ENCODE results near the gene SUPT7L.
A peak's percentile ranks its signal among the peaks of the same experiment; 100 is the strongest.

SUPT7L gene, protein sequence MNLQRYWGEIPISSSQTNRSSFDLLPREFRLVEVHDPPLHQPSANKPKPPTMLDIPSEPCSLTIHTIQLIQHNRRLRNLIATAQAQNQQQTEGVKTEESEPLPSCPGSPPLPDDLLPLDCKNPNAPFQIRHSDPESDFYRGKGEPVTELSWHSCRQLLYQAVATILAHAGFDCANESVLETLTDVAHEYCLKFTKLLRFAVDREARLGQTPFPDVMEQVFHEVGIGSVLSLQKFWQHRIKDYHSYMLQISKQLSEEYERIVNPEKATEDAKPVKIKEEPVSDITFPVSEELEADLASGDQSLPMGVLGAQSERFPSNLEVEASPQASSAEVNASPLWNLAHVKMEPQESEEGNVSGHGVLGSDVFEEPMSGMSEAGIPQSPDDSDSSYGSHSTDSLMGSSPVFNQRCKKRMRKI

GRCh38 chr2:27663285-27664153 is at the start of gene SUPT7L, which contains the start of gene SLC4A1AP:
SUPT7L (minus strand) TSS chr2:27663614; CDS start chr2:27662192, 1,422 bp downstream.
SLC4A1AP (plus strand) TSS chr2:27663889; CDS start chr2:27663915, 26 bp downstream.
- DNase-seq (ENCODE audit: low read depth, low spot score), result peak; percentile 94

DNA sequence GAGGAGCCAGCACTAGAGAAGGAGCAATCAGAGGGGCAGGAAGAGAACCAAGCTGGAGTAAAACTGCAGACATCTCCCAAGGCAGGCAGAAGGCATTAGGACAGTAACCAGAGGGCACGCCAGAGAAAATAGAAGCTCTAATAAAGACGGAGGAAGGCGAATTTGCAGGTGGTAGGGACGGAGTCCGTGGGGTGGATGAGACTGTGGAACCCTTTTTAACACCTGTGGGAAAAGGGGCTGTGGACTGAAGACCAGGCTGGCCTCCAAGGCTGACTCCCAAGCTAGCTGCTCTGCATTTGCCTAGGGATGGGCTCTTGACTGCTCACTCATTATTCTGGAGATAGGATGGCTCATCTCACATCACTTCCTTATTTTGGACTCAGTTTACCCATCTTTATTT is 49.8 kb upstream of the SUPT7L start:
- DNase-seq (ENCODE audit: low read depth, low spot score), result no peak

DNA sequence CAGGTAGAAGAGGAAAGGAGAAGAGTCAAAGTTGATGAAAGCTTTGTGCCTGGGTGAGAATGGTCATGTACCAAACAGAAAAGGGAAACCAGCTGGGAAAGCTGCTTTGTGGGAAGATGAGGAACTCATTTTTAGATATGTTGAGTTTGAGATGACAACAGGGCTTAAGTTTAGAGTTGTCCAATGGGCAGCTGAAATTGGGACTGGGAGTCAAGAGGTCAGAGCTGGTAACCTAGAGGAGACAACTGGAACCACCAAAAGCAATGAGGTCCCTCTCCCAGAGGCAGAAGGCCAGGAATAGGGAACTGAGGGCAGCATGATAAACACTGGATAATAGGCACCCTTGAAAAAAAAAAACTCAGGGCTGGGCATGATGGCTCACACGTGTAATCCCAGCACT is 49.1 kb upstream of the SUPT7L start:
- DNase-seq (ENCODE audit: low read depth, low spot score), result no peak

DNA sequence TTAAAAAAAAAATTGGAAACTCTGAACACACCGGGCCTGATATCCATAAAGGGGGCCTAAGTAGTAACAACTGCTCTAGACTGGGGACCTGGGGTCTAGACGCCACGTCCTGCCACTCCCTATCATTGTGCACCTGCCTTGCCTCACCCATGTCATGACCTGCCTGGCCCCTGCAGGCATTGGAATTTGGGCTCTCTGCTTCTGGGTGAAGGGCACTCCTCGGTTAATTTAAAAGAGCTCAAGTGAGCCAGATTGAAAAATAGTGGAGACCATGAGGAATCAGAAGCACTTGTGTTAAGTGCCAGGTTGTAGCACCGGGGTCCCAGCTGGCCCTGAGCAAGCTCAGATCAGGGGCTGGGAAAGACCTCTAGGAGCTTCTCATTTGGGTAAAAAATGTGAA is 48.4 kb upstream of the SUPT7L start:
- no peak for DNase-seq (ENCODE audit: low read depth, low spot score)

DNA sequence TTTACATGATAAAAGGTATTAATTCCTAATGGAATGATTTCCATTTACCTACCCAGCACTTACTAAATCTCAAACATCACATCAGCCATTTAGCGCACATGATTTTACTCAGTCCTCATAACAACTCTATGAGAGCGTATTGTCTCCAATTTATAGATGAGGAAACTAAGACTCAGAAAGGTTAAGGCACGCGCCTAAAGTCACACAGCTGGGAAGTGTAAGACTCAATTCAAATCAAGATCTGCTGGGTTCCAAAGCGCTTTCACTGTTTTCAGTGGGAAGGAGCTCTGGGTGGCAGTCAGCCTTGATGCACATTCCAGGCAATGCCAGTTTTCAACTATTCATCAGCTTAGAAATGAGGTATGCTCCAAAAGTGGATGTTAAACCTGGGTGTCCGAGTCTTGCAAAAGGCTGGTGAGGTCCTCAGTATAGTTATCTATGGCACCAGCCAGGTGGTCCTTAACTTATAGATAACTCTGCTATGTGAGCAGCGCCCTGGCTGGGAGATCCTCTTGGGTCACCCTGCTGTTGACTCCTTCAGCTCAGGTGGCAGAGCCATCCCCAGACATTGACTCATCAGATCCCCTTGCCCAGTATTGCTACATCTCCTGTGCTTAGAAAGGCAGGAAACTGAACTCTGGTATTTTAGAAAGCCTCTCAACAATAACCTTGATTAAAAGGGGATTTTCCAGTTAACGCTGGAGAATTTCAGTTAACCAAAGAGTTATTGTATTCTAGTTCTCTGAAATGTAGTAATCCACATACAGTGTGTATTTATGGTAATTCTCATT is 47.4 kb upstream of the SUPT7L start:
- DNase-seq (ENCODE audit: low read depth, low spot score), result no peak

DNA sequence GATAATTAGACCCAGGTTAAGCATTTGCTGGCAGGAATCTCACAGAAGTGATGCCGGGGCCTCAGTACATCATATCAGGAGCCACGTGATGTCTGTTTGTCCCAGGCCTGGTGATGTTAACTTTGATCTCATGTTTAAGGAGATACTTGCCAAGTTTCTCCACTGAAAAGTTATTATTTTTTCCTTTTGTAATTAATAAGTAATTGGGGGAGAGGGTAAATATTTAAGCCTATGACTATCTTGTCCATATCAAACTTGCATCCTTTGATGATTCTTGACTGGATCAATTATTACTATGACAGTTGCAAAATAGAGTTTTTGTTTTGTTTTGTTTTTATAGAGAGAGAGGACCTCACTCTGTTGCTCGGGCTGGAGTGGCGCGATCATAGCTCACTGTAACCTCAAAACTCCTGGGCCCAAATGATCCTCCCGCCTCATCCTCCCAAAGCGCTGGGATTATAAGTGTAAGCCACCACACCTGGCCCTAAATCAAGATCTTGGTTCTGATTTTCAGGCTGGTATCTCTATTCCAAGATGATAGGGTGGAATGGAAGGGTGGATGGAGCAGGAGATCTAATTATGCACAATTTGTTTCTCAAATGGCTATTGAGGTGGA is 46.7 kb upstream of the SUPT7L start:
- DNase-seq (ENCODE audit: low read depth, low spot score), result no peak

DNA sequence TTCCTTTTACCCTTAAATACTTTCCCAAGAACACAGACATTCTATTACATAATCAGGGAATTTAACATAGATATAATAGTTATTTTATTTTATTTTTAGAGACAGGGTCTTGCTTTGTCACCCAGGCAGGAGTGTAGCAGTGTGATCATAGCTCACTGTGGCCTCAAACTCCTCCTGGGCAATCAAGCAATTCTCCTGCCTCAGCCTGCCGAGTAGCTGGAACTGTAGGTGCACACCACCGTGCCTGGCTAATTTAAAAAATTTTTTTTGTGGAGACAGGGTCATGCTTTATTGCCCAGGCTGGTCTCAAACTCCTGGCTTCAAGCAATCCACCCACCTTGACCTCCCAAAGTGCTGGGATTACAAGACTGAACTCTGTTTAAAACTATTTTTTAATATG is 45.9 kb upstream of the SUPT7L start:
- no peak for DNase-seq (ENCODE audit: low read depth, low spot score)

DNA sequence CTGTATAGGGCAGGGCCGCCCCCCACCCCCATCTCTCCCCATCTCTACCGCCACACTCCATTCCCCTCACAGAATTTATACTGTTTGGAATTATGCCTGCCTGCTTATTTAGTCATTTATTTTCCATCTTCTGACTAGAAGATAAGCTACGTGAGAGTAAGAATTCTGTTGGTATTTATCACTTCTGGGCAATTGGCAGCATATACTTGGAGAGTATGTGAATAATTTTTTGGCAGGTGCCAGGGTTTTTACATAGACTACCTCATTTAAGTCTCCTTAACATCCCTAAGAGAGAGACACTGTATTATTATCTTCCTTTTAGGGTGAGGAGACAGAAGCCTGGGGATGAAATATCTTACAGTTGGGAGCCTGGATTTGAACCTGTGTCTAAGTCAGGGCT is 45.3 kb upstream of the SUPT7L start:
- no peak for DNase-seq (ENCODE audit: low read depth, low spot score)

DNA sequence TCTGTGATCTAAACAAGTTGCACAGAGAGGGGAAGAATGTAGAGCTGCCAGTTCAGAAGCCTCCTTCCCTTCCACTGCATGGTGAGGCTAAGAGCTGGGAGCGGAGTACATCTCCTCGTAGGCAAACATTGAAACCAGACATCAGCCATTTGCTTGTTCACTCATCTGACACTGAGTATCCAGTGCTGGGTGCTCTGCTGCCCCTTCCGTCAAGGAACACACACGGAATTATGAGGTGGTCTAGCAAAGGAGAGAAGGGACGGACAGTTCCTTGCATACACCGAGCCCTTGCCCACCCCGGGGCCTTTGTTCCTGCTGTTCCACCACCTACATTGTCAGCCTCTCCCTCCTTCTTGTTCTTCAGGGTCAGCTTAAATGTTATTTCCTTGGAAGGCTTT is 44.8 kb upstream of the SUPT7L start:
- DNase-seq (ENCODE audit: low read depth, low spot score), result no peak

DNA sequence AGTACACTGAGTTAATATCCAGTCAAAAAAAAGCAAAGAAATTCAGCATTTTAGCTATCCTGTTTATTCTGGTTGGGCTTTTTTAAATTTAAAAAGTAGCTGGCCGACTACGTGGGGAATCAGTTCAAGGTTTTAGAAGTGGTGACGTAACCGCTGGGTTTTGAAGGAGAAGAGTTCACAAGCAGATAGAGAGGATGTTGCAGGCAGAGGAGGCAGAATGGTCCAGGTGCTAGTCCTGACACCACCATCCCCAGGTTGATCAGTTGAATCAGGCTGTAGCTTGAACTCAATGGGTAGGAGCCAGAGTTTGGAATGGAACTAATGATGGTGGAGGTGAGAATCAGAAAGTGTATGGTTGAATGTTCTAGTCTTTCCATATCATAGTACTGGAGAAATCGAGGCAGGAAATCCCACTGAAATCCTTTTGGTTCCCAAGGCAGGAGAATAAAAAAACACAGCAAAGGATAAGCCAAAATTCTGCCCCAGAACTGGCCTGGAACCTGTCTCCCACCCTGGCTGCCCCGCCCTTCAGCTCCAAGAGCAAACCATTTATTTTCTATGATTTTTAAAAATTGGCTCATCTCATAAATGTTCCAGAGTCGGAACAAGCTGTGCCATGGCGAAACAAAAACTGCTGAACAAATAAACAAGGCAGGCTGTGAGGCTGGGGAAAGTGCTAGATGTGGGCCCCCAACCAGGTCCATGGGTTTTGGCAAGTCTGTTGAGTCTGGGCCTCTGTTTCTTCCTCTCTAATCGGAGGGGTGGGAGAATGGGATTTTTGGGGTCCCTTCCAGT is 44.2 kb upstream of the SUPT7L start:
- no peak for DNase-seq (ENCODE audit: low read depth, low spot score)

- DNase-seq (ENCODE audit: low read depth, low spot score), result peak; percentile 45
Measured at GRCh38 chr2:27705851-27706622, 42.6 kb upstream of the SUPT7L start.

DNA sequence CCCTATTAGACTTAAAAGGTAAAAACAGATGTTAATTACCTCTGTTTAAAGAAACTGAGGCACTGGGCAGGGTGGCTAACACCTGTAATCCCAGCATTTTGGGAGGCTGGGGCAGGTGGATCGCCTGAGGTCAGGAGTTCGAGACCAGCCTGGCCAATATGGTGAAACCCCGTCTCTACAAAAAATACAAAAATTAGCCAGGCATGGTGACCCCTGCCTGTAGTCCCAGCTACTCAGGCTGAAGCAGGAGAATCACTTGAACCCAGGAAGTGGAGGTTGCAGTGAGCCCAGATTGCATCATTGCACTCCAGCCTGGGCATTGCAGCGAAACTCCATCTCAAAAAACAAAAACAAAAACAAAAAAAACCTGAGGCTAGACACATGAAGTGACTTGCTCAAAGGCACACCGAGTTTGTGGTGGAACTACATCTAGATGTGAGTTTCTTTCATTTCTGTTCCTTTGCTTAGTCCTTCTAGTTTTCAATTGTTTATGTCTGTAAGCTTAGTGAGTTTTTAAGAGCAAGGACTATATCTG is 41.0 kb upstream of the SUPT7L start:
- DNase-seq (ENCODE audit: low read depth, low spot score), result no peak

GRCh38 chr2:27703638-27704341 is 40.4 kb upstream of the SUPT7L start:
- peak; percentile 89 for DNase-seq (ENCODE audit: low read depth, low spot score)

- DNase-seq (ENCODE audit: low read depth, low spot score), result no peak
Measured at GRCh38 chr2:27702302-27702701, 38.9 kb upstream of the SUPT7L start.

GRCh38 chr2:27701676-27702075 is 38.3 kb upstream of the SUPT7L start:
- no peak for DNase-seq (ENCODE audit: low read depth, low spot score)

DNA sequence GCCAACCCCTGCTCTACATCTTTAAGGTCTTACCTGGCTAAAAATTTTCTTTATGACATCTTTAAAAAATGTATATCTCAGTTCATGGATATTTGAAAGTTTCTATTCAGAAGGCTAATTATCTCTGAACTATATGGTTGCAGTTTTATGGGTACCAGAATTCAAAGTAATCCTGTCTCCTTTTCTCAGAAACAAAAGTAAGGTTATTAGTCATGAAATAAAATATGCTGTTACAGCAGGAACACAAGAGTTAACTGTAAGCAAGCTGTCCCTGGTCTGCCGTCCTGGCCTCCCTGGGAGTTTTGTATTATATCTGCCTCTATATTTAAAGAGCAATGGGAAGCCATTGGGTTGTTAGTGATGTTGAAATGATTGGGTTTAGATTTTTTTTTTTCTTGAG is 34.2 kb upstream of the SUPT7L start:
- no peak for DNase-seq (ENCODE audit: low read depth, low spot score)

- DNase-seq (ENCODE audit: low read depth, low spot score), result no peak
Measured at GRCh38 chr2:27690052-27690451, 26.6 kb upstream of the SUPT7L start.

DNA sequence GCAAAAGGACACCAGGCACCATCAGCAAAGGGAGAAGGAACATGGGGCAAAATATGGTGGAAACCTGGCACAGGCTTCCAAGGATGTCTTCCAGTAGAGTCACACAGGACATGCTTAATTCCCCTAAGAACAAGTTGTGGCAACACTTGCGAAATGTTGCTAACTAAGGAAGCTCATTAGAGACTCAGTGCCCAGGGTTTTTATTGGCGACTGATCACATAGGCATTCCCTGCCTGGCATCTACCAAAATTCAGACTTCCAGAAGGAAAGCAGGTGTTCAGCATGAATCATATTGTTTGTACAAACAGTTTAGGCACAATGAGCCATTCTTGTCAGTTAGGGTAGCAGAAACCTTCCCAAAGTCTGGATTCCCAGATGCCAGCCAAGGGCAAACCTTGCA is 26.0 kb upstream of the SUPT7L start:
- DNase-seq (ENCODE audit: low read depth, low spot score), result no peak

DNA sequence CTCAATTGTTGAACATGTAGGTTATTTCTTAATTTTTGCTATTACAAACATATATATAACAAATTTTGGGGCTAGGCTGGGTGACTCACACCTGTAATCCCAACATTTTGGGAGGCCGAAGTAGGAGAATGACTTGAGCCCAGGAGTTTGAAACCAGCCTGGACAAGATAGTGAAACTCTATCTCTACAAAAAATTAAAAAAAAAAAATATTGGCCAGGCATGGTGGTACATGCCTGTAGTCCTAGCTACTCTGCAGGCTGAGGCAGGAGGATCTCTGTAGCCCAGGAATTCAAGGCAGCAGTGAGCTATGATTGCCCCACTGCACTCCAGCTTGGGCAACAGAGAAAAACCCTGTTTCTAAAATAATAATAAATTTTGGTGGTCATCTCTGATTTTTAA is 23.8 kb upstream of the SUPT7L start:
- DNase-seq (ENCODE audit: low read depth, low spot score), result no peak
